Kidney tubule cell (primary cell): Measurements from ENCODE around the gene SLC9A6.
"Not testable (repeated sequence)": the region's sequence is repeated elsewhere in the genome, so short reads cannot be mapped to it uniquely, and the experiment has no call there.

ENCODE experiments used
- DNase-seq: peaks from one replicate; pipeline ENCODE4 v3.0.0-alpha.2; 2018; ENCODE audit warnings: low spot score

Gene SLC9A6

GRCh38 chrX:136029766-136030165 lies 44.5 kb downstream of the SLC9A6 start:
- no peak for DNase-seq

GRCh38 chrX:136030303-136031191 lies 45.3 kb downstream of the SLC9A6 start:
- no peak for DNase-seq

DNA sequence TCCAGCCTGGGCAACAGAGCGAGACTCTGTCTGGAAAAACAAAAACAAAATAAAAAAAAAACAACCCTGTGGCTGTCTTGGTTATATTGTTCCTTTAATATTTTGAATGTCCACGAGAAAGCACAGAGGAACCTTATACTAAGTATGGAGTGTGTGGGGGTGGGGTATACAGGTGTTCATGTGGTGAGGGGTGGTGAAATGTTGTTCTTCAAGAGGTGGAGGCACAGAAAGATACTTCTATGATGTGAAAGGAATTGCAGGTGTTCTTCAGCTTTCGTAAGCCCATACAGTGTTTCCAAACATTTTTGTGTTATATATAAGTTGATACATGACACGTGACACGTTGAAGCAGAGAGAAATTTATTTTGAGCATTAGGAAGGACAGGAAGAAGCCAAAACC lies 46.4 kb downstream of the SLC9A6 start:
- no peak for DNase-seq

DNA sequence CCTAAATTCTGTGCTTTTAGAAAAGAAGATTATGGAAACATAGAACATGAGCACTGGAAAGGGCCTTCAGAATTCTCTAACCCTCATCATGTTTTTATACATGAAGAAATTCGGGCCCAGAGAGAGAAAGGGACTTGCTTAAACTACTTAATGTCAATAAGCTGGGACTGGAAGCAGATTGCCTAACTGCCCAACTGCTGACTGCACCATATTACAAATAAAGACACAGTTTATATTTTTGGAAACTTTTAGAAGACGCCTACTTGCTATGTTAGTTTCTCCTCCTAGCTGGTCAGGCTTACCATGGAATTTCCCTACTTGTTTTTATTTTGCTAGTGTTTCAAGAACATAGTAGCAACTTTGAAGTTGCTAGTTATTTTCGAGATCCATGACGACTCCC lies 47.1 kb downstream of the SLC9A6 start:
- no peak for DNase-seq

DNA sequence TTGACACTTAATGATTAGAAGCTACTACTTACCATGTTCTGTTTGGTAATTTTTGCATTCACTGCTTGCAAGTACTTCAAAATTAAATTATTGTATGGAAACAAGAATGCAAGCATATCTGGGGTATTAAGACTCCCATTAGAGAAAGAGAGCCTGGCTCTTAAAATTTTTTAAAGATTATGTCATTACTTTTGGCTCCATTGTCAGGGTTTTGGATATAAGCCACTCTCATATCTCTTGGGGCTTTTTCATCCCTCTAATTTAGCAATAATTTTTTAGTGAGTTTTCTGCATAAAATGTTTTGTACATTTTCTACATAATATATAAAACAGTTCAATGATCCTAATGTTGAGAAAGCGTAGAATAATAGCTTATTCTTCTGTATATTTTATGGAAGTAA lies 49.4 kb downstream of the SLC9A6 start:
- DNase-seq: no peak

- DNase-seq: no peak
Observed at GRCh38 chrX:136035663-136036062, 50.4 kb downstream of the SLC9A6 start.

DNA sequence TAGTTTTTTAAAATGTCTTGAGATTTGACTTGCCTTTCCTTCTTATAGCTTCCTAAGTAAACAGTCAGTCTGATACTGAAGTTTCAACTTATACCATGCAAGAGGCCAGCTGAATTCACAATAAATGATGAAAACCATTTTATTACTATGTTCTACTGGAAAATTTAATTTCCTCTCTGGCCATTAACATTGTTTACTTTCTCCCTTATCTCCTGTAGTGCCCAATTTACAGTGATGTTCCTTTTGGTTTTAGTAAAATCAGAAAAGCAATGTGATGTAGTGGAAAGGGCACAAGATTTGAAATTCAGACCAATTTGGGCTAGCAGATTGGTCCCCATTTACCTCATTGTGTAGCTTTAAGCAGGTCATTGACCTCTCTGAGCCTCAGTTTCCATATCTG lies 54.2 kb downstream of the SLC9A6 start:
- DNase-seq: no peak

DNA sequence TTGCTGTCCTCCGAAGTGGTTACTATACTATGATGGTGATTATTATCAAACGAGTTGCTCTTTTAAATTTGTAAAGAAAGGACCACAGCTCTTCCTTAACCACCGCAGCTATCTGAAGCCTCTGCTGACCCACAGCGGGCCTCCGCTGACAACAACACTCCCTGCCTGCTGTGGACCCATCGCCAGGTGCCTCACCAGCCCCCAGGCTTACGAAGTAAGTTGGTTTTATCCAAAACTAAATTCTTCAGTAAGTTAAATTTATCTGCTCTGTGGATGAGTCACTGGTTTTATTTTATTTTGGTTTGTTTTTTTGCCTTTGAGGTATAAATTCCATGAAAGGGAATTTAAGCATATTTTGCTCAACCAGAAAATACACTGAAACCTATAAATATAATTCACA lies 54.7 kb downstream of the SLC9A6 start:
- DNase-seq: no peak

- no peak for DNase-seq
Observed at GRCh38 chrX:136041254-136041812, 56.1 kb downstream of the SLC9A6 start.

DNA sequence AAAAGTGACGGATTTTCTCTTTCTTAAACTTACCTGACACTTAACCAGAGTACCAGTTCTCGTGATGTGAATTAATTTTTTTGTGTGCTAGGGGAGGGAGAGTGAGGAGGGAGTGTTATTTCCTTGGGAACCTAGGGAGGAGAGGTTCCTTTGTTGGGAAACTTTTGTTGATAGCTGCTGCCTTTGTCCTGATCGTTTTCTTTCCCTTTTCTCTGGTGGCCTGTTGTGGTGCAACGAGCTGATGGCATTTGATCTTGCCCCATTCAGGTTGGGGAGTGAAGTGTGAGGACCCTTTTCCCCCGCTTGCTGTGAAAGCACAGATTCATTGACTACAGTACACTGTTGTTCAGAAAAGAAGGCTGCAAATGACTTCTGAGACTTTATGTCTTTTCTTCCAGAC lies 59.8 kb downstream of the SLC9A6 start:
- DNase-seq: no peak

GRCh38 chrX:136046295-136047015 lies 61.2 kb downstream of the SLC9A6 start:
- no peak for DNase-seq

- no peak for DNase-seq
Observed at GRCh38 chrX:136047016-136047642, 61.9 kb downstream of the SLC9A6 start.

DNA sequence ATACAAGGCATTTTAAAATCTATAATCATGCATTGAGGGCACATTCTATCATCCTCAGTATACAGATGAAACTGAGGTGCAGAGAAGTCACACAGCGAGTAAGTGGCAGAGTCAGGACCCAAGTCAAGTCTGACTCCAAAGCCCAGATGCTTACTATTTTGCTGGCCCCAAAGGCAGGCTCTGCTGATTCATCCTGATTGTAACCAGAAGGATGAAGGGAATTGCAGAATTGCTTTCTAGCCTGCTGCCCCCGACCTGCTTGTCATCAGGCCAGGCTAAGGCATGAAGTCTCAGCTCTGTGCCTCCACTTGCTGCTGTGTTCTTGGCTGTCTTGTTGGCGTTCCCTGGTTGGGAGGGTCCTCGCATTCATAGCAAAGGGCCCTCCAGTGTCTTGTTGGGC lies 62.7 kb downstream of the SLC9A6 start:
- DNase-seq: no peak

DNA sequence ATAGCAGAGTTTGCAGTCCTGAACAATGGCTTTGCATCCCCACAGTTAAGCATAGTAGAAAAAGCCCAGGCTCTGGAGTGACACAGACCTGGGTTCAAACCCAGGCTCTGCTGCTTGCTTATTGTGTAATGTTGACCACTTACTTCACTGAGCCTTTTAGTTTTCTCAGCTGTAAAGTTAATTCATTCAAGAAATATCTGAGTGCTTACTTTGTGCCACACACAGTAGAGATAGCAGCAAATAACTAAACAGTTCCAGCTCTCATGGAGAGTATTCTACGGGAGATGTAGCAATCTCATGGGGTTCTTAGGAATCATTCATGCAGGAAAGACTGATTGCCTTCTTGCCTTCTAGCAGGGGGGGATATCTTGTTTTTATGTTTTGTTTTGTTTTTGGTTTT lies 63.2 kb downstream of the SLC9A6 start:
- DNase-seq: no peak

- no peak for DNase-seq
Observed at GRCh38 chrX:136049608-136050007, 64.4 kb downstream of the SLC9A6 start.

GRCh38 chrX:136050875-136051274 lies 65.6 kb downstream of the SLC9A6 start:
- not testable (repeated sequence) for DNase-seq

DNA sequence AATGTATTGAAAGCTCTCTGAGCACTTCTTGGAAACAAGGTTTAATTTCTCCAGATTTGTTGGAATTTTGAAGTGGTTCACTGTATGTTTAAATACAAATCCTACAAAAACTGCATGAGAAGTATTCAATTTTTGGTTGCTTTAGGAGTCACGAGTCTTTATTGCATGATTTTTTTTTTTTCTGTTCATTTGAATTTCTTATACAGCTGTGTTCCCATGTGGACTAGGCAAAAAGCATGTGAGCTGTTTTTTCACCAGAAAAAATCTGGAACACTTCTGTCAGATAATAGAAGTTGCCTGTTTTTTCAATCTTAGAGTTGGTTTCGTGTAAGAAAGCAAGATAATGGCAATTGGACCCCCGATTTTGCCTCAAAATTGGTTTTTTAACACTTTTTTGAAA lies 66.4 kb downstream of the SLC9A6 start:
- no peak for DNase-seq

- no peak for DNase-seq
Observed at GRCh38 chrX:136055651-136056221, 70.5 kb downstream of the SLC9A6 start.

GRCh38 chrX:136057567-136057966 lies 72.3 kb downstream of the SLC9A6 start:
- no peak for DNase-seq

- no peak for DNase-seq
Observed at GRCh38 chrX:136059350-136059749, 74.1 kb downstream of the SLC9A6 start.

GRCh38 chrX:136061286-136061685 lies 76.1 kb downstream of the SLC9A6 start:
- no peak for DNase-seq

DNA sequence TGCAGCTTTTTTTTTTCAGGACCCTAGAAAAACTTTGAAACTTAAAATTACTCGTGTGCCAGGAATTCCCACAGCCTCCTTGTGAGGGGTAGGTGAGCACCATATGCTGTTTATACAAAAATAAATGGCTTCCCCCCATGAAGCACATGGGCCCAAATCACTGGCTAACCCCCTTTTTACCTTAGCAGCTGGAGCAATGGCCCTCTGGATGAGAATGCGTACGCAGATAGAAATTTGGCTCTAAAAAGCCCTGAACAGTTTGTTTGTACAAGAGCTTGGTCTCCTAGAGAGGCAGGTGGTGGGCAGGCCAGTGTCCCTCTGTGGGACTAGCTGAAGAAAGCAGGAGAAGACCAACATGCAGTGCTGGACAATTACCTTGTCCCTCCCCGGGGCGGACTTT lies 76.5 kb downstream of the SLC9A6 start:
- DNase-seq: no peak
